Mesenteric fat pad (tissue), 1 donor: Measurements from ENCODE around the gene TBX1. TPM values are rescaled to one million over a fixed set of nuclear protein-coding genes. Genes with fewer than 3 reads are reported as not detected.

Experiments
- DNase-seq: peaks from one replicate; pipeline ENCODE4 v3.0.0-alpha.2; 2020; ENCODE audit warnings: low spot score
- total RNA-seq: library from RNA; stranded (reverse); fragmentation: NEBNext Ultra II Directional; extraction: Animal tissue kit (Norgen Biotek cat#: 25700); gene quantifications from one replicate; pipeline ENCODE4 v1.2.1, GENCODE V29; 2021
- donor health status: DM: yes; HTN: yes; CAD: no.

The TBX1 gene
- total RNA-seq, 1 donor from 2014 or later: 3.0 TPM

GRCh38 chr22:19737846-19738663, 22.5 kb upstream of the TBX1 start:
- DNase-seq: no peak

GRCh38 chr22:19738664-19739447, 21.7 kb upstream of the TBX1 start:
- no peak for DNase-seq

DNA sequence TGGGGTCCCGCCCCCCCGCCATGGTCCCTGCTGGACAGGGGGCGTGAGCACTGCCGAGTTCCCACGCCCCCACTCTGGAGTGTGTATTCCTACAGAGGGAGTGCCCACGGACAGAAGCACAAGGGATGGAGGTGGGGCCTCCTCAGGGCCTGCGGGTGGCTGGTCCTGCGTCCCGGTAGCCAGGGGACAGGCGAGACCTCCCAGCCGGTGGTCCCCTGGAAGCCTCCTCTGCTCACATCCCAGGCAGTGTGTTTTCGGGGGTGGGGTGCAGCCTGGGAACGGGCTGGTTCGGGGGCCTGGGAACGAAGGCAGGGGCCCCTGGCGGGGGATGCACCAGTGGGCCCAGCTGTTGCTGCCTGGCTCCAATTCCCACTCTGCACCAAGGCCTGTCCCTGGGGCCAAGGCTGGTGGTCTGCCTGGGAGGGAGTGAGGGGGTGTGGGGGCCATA, 21.1 kb upstream of the TBX1 start:
- DNase-seq: no peak

DNA sequence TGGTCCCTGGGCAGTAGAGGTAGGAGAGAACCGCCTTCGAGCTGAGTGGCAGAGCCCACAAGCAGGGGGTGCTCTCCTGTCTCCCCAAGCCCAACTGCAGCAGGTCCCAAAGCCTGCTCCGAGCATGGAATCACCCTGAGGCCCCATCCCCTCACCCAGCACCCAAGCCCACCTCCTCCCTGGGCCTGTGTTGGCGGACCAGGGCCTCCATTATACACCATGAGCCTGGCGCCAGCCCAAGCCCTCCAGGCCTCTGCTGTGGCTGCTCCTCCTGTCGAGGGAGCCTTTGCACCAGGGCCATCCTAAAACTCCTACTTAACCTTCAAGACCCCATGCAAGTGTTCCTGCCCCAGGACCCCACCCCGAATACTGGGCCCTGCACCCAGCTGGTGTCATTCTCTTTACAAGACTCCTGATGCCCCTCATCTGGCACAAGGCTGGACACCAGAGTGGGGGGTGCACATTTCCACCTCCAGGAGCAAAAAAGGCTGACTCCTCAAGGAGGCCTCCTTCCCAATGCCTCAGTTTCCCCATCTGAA, 20.6 kb upstream of the TBX1 start:
- DNase-seq: no peak

DNA sequence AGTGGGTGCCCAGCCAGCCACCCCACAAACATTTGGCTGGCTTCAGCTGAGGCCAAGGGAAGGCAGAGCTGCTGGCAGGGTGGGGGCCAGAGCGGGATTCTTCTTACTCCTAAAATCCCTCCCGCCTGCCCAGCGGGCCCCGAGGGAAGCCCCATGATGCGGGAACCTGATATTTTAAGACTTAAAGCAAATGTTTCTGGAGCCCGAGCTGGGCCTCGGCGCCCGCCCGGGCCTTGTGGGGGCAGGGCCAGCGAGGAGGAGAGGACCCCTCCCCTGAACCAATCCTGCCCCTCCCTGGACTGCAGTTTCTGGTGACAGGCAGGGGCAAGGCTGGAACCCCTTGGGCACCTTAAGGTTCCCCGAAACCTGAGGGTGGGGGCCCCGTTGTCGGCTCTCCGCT, 20.0 kb upstream of the TBX1 start:
- no peak for DNase-seq

GRCh38 chr22:19741053-19741452, 19.5 kb upstream of the TBX1 start:
- DNase-seq: no peak

- DNase-seq: no peak
Observed at GRCh38 chr22:19742160-19743066, 18.2 kb upstream of the TBX1 start.

DNA sequence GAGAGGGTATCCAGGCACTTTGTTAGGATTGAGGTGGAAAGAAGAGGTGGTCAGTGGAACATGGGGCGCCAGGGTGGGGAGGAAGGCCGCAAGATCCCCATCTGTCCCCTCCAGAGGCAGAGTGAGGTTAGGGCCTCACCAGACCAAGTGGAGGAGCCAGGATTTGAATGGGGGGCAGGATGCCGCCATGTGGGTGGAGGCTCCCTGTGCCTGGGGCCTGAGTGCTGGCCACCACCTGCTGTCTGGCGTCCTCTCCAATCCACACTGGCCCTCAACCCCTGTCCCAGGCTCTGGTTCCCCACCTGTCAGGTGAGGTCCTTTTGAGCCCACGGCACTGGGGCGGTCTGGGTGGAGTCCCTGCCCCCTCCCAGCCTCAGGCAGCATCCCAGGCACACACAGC, 17.5 kb upstream of the TBX1 start:
- no peak for DNase-seq

- no peak for DNase-seq
Observed at GRCh38 chr22:19743651-19744050, 16.9 kb upstream of the TBX1 start.

GRCh38 chr22:19744350-19745006, 16.1 kb upstream of the TBX1 start:
- no peak for DNase-seq

- DNase-seq: no peak
Observed at GRCh38 chr22:19745155-19746101, 15.2 kb upstream of the TBX1 start.

- no peak for DNase-seq
Observed at GRCh38 chr22:19746726-19747125, 13.9 kb upstream of the TBX1 start.

DNA sequence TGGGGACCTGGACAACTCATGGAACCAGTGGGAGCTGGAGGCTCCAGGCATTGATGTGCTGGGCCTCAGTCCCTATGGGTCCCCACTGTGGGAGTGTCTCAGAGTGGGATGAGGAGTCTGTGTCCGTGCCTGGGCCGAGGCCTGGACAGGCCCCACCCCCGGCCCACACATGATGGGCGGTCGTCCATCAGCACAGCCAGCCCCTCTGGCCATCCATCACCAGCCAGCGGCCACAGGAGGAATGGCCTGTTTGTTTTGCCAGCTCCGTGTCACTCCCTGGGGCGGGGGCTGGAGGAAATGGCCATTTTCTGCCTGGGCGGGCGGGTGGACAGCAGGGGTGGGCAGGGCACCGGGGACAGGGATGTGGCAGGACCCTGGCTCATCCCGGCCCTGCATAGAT, 13.0 kb upstream of the TBX1 start:
- no peak for DNase-seq

DNA sequence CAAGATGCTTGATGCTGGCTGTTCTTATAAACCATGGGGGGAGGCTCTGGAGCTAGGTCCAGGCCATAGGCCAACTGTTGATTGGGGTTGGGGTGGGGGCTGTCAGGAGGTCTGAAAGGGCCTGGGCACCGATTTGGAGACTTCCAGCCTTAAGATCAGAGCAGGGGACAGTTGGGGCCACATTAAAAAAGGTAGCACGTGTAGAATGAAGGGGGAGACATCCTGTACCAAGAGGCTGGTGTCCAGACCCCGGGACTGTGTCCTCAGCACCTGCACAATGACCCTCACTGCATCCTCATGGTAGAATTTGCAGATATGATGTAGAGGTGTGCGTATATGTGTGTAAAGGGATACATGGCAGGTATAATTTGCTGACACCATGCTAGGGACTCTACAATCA, 12.4 kb upstream of the TBX1 start:
- DNase-seq: no peak

- DNase-seq: no peak
Observed at GRCh38 chr22:19748991-19749664, 11.4 kb upstream of the TBX1 start.

GRCh38 chr22:19749876-19750275, 10.7 kb upstream of the TBX1 start:
- no peak for DNase-seq

DNA sequence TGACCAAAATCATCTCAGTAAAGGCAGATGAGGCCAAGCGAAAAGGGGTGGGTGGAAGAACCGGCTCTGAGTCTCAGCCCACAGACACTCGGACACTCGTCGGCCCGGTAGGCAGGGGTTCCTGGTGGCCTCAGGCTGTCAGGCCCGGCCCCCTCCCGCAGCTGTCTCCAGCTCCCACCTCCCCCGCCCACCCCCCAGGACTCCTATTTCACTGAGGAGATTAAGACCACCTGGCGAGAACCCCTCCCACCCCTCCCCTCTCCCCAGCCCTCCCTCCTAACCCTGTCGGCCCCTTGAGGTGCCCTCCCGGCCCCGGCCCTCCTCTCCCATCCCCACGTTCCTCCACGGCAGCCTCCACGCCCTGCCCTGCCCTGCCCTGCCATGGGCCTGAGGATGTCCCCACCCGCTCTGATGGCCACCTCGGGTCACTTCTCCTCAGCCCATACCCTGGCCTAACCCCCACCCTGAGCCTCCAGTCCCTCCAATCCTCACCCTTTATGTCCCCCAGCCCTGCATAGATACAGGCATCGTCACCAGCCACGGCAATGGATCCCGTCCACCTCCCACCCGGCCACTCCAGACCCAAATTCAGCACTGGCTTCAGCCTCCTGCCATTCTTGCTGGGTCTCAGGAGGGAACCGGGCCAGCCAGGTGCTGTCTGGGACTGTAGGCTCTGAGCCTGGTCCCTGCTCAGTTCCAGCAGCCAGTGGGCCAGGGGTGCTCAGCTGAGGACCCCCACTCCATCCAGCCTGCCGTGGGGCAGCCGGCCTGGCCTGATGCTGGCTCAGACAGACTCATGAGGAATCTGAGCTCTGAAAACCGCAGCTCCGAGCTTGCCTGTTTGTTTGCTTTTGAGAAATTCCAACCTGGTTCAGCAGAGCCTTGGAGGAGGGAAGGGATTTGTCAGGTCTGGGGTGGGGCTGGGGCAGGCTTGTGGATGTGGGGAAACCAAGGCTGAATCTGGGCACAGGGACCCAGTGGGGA, 9.8 kb upstream of the TBX1 start:
- no peak for DNase-seq
